DMS79 (cell line): ENCODE data around the gene PLS1.
"Not testable (repeated sequence)": the region's sequence is repeated elsewhere in the genome, so short reads cannot be mapped to it uniquely, and the experiment has no call there.

Experiments used
- DNase-seq: peaks from one replicate; lab custom pipeline; 2025; lab: John Stamatoyannopoulos, UW

PLS1 gene

GRCh38 chr3:142693136-142693853 is 97.1 kb downstream of the PLS1 start:
- no peak for DNase-seq

DNA sequence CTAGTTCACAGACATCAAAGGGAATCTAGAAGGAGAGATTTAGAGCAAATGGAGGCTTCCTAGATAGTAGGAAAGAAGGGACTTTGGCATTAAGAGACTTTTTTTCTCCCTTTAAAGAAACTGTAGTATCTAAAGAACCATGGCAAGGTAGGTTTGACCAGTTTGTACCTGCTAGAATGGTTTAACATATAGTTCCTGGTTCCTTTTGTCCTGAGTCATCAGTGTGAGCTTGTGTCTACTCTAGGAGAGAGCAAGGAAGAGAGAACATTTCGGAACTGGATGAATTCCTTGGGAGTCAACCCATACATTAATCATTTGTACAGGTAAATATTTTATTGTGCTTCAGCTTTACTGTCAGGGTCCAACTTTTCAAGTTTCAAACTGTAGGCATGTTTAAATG is 98.0 kb downstream of the PLS1 start:
- DNase-seq: no peak

DNA sequence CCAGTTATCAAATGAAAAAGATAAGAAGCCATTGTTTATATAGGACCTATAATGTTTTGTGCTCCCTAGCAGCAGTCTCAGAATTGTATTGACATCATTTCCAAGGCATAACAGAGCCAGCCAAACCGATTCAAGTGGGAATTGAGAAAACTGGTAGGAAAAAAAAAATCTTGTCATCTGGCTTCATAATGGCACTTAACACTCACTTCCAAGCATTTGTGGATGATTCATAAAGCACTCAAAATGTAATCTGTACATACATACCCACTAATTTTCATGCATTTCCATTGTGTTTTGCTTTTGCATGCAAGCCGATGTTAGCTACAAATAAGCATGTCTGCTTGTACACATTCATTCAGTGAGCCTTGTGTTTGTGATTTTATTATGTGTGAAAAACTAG is 109.0 kb downstream of the PLS1 start:
- DNase-seq: peak; percentile 26

- no peak for DNase-seq
Measured at GRCh38 chr3:142706321-142707127, 110.3 kb downstream of the PLS1 start.

DNA sequence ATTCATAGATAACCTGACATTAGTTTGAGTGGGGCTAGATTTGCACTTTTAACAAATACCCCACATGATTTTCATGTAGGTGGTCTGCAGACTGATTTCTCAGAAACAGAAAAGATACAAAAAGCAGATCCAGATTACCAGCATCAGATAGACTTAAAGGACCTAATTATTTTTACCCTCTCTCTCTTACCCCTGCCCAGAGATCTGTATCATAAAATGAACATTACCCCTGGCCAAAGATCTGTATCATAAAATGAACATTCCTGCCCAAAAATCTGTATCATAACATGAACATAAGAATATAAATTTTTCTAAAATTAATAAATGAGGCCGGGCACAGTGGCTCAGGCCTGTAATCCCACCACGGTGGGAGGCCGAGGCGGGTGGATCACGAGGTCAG is 113.0 kb downstream of the PLS1 start:
- DNase-seq: no peak

- not testable (repeated sequence) for DNase-seq
Measured at GRCh38 chr3:142714882-142715281, 118.7 kb downstream of the PLS1 start.

- DNase-seq: no peak
Measured at GRCh38 chr3:142716102-142716501, 119.9 kb downstream of the PLS1 start.

- DNase-seq: no peak
Measured at GRCh38 chr3:142723665-142723967, 127.4 kb downstream of the PLS1 start.

- DNase-seq: peak; percentile 68
Measured at GRCh38 chr3:142723968-142724681, 127.9 kb downstream of the PLS1 start, which contains the start of gene TRPC1. Gene TRPC1 (plus strand): TSS chr3:142724034. CDS start chr3:142724560, 526 bp downstream.

DNA sequence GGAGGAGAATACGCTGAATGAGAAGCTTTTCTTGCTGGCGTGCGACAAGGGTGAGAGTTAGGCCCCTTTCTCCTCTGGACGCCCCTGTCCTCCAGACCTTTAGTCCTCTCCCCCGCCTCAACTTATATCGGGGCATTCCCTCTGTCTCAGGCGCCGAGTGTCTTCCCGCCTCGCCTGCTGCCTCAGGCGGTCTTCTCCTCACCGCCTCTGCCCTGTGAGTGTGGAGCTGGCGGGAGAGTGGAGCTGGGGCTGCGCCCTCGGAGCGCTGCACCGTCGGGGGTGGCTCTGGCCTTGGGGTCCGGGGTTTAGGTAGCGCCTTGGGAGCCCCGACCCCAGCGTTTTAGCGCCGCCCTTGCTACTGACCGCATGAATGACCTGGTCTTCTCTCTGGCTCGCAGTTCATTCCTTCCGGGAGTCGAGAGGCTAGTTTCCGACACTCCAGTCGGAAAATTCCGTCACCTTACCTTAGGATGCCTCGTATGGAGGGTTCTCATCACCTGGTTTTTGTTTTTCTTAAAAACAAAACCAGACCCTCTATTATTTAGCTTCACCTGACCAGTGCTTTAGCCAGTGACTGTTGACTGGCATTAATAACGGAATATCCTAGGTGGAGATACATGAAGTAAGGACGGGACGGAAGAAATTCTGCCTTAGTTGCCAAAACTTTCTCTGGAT is 128.6 kb downstream of the PLS1 start:
- DNase-seq: peak; percentile 13

DNA sequence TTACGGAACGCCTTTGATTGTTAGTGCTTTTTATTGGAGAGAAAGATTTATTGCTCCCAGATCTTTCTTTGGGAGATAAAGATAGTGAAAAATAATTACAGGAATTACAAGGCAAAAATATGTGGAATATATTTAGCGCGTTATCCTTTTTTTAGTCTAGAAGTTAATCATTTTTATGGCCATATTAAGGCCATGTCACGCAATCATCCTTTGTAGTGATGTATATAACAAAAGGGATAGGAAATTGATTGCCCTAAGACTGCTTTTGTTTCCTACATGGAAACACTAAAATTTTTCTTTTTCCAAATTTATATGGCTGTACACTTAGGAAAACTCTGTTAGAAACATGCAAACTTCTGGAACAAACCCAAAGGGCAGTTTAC is 129.2 kb downstream of the PLS1 start:
- DNase-seq: no peak

DNA sequence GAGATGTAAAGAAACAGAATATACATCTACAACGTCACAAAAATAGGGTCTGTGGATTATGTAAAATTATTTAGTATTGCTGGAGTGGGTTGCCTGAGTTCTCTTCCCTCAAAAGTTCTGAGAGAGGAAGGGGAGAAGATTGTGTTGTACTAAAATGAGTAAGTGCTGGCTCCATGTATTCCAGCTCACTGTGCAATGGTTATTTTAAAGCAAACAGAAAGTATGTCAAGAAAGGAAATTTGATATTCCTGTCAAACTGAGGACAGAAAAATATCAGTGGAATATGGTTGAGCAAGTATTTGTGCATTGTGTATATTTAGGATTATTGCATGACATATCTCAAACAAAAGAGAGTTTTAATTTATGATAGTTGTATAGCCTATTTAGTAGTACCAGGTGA is 129.8 kb downstream of the PLS1 start:
- no peak for DNase-seq

DNA sequence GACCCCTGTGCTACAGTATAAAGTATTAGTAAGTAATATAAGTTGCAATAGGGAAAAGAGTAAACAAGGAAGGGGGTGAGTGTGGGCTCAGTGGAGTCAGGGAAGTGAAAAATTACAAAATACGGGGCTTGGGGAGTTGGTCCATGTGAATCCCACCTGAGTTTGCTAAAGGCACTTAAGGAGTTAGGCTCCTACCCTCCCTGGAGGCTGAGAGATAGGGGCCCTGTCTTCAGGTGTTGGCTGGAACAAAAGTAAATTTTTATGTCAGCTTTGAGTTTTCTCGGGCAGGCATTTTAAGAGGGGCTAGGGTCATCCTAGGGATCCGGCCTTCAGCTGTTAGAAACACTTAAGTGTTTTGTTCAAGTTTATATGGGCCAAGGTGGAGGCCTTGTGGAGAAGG is 135.9 kb downstream of the PLS1 start:
- DNase-seq: no peak

GRCh38 chr3:142734834-142735233 is 138.6 kb downstream of the PLS1 start:
- no peak for DNase-seq

GRCh38 chr3:142735462-142735861 is 139.3 kb downstream of the PLS1 start:
- DNase-seq: no peak

- DNase-seq: no peak
Measured at GRCh38 chr3:142738396-142738795, 142.2 kb downstream of the PLS1 start.

DNA sequence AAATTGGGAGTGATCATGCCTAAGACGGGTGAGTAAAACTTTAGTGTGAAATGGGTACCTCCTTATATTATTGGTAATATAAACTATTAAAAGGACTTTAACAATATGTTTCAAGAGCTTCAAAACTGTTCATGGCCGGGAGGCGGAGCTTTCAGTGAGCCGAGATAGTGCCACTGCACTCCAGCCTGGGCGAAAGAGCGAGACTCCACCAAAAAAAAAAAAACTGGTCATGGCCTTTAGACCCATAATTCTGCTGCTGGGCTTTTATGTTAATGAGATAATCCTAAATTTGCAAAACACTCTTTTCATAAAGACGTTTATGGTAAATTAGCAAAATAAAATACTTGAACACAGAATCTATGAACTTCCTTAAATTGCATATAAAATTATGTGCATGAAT is 150.5 kb downstream of the PLS1 start:
- DNase-seq: no peak

DNA sequence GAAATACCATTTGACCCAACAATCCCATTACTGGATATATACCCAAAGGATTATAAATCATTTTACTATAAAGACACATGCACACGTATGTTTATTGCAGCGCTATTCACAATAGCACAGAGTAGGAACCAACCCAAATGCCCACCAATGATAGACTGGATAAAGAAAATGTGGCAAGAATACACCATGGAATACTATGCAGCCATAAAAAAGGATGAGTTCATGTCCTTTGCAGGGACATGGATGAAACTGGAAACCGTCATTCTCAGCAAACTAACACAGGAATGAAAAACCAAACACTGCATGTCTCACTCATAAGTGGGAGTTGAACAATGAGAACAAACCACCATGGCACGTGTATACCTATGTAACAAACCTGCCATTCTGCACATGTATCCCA is 154.3 kb downstream of the PLS1 start:
- DNase-seq: not testable (repeated sequence)

GRCh38 chr3:142752605-142753004 is 156.4 kb downstream of the PLS1 start:
- not testable (repeated sequence) for DNase-seq

GRCh38 chr3:142754494-142754893 is 158.3 kb downstream of the PLS1 start:
- DNase-seq: no peak
